Dermis microvascular lymphatic vessel endothelial cell (primary cell): ENCODE results near the gene STK17A. TPM values are rescaled to one million over a fixed set of nuclear protein-coding genes. Genes with fewer than 3 reads are reported as not detected.
"Not testable (repeated sequence)": the region's sequence is repeated elsewhere in the genome, so short reads cannot be mapped to it uniquely, and the experiment has no call there.

Experiments
- DNase-seq, 2 donors: peaks; one replicate each; pipeline versions ENCODE4 v3.0.0 to v3.0.0-alpha.2; 2010; ENCODE audit warnings: low read depth in 2 of 2
- total RNA-seq: library from RNA; depleted of rRNA; stranded (reverse); fragments of >200 nt; gene quantifications from 2 replicates; pipeline ENCODE4 v1.2.1, GENCODE V29; 2014

The STK17A gene
- total RNA-seq, 1 donor from 2014 or later, result 33.5 TPM

DNA sequence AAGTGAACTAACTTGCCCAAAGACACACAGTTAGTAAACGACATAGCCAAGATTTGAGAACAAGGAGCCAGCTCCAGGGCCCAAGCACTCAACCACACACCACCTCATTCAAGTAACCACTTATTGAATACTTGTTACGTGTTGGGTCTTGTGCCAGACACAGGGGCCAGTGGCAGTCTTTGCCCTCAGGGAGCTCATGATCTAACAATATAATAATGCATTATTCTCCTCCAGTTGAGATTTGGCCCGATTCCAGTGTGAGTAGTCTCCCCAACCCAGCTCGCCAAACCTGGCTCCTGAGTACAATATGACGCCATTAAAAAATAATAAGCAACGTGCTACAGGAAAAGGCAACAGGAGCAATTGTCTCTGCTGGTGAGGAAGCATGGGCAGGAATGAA lies 14.4 kb upstream of the STK17A start:
- peak; percentile 21 to 77 for DNase-seq

- DNase-seq, result peak in 1 of 2 donors; percentile 40
Measured at GRCh38 chr7:43569424-43569823, 13.5 kb upstream of the STK17A start.

DNA sequence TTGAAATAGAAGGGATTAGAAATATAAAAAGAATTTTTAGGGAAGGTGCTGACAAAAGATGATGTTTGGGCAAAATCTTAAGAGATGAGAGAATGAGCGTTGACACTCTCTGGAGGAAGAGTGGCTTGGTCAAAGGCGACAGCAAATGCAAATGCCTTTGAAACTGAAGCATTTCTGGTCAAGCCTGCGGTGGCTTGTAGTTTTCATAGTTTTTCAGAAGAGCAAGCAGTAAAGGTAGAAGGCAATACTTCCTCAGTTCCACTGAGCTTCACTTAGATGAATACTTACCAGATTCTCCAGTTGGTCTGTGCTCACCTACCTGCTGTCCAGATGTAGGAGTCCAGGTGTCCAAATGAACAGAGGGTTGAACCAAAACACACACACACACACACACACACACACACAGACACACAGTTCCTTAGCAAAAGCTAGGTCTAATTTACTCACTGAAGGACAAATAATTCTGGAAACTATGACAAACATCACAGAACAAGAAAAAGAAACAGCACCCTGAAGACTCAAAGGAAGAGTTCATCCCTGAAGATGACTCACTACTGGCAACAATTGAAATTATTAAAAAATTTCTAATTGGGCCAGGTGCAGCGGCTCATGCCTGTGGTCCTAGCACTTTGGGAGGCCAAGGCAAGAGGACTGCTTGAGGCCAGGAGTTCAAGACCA lies 12.1 kb upstream of the STK17A start:
- DNase-seq, result no peak

DNA sequence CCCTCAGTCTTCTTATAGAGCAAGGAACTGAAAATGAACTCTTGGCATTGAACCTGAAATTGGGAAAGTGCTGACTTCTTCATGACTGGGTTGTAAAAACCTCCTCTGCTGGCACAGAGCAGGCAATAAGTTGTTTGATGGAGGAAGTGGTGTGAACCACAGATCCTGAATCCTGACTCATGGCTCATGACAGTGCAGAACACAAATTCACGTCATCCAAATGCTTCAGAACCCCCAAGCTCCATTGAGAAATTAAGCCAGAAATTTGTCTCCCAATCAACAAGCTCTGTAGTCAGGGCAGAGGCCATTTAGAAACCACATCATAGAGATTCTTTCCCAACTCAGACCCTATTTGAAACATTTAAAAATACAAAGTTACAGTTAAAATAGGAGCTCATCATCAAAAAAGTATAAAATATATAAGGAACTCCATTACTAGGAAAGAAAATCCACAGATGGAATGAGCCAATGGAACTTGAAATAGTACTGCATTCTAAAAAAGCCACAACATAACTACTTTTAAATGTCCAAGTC lies 10.3 kb upstream of the STK17A start:
- DNase-seq, result peak; percentile 55 to 84

GRCh38 chr7:43573832-43574231 lies 9.1 kb upstream of the STK17A start:
- DNase-seq, result not testable (repeated sequence)

- no peak for DNase-seq
Measured at GRCh38 chr7:43575506-43575905, 7.4 kb upstream of the STK17A start.

DNA sequence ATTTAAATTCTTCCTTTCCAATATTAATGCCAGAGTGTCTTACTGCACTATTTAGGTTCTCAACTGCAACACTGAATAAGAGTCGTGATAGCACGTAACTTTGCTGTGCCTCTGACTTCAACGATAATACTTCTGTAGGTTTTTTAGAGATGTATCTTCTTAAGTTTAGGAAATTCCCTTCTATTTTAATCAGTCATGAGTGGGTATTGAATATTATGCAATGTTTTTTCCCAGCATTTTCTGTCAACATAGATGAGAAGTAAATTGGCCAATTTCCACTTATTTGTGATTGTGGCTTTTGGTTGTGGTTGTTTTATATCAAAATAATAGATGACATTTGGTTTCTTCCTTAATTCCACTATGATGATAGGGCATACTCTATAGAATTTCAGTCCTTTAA lies 6.7 kb upstream of the STK17A start:
- DNase-seq, result no peak

DNA sequence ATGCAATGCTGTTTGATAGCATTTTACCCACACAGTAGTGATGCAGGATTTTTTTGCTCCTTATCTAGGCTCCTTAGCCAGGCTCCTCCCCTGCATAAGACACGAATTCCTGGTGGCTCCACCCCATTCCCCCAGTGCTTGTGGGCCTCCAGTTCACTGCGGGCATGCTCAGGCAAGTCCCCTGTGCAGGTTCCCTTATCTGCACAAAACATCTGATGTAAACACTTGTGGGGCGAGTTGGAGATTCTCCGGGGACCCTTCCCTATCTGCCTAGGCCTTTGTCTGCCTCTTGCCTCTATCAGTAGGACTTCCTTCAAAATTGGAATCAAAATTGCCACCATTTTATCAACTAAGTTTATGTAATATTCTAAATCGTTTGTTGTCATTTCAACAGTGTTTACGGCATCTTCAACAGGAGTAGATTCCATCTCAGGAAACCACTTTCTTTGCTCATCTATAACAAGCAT lies 5.4 kb upstream of the STK17A start:
- no peak for DNase-seq

DNA sequence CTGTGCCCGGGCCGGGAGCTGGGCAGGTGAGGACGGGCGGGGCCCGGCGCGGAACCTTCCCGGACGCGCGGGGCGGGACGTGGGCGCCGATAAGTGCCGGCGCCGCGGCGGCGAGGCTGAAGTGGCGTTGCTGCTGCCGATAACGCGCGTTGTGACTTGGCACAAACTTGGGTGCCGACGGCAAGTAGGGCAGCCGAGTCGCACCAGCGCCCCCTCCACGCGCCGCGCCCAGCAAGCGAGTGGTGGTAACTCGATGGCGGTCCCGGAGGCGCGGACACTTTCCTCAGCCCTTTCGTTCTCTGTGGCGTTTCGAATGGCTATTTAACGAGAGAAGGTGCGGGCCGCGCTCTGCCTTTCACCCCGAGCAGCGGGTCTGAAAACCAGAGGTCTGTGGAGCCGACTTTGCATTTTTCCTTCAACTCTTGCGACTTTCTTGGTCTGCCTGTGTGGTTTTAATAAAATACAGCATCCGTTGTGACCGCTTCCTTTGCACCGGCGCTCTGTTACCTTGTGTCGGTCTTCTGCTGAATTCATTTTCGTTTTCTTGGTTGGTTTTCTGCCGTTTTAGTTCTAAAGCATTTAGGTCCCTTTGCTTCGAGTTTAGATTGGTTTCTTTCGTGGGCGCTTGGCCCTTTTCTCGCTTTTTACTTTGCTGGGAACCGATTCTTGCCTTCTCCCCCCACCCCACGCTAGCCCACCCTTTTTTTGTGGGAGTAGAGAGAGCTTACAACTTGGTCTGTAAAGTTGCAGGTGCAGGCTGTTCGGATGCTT lies 701 bp downstream of the STK17A start:
- peak in 1 of 2 donors; percentile 76 for DNase-seq

- peak; percentile 50 to 55 for DNase-seq
Measured at GRCh38 chr7:43584195-43584586, 1.3 kb downstream of the STK17A start.

DNA sequence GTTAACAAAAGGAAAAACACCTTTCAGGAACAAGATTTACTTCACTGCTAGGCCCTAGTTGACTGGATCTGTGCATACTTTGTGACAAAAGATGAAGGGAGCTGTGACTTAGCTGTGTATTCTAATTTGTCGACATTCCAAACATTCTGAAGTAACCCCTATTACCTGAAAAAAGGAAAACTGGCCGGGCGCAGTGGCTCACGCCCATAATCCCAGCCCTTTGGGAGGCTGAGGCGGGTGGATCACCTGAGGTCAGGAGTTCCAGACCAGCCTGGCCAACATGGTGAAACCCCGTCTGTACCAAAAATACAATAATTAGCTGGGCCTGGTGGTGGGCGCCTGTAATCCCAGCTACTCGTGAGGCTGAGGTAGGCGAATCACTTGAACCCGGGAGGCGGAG lies 1.8 kb downstream of the STK17A start:
- not testable (repeated sequence) for DNase-seq

- peak in 1 of 2 donors; percentile 50 for DNase-seq
Measured at GRCh38 chr7:43585562-43585961, 2.7 kb downstream of the STK17A start.

- DNase-seq, result peak in 1 of 2 donors; percentile 59
Measured at GRCh38 chr7:43586251-43586900, 3.5 kb downstream of the STK17A start.

- DNase-seq, result no peak
Measured at GRCh38 chr7:43588477-43589132, 5.7 kb downstream of the STK17A start.

GRCh38 chr7:43589133-43589478 lies 6.2 kb downstream of the STK17A start:
- DNase-seq, result no peak

GRCh38 chr7:43589728-43590127 lies 6.8 kb downstream of the STK17A start:
- no peak for DNase-seq

GRCh38 chr7:43590862-43591557 lies 8.1 kb downstream of the STK17A start:
- DNase-seq, result no peak

GRCh38 chr7:43591558-43592180 lies 8.8 kb downstream of the STK17A start:
- peak in 1 of 2 donors; percentile 50 for DNase-seq

- DNase-seq, result no peak
Measured at GRCh38 chr7:43592326-43592725, 9.4 kb downstream of the STK17A start.

DNA sequence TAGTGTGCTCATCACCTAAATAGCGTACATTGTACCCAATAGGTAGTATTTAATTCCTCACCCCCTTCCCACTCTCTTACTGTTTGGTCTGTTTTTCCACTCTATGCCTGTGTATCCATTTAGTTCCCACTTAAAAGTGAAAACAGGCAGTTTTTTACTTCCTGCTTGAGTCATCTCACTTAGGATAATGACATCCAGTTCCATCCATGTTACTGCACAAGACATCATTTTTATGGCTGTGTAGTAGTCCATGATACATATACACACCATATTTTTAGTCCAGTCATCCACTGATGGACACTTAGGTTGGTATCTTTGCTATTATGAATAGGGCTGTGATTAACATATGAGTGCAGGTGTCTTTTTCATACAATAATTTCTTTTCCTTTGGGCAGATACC lies 10.1 kb downstream of the STK17A start:
- DNase-seq, result peak in 1 of 2 donors; percentile 25

GRCh38 chr7:43594020-43594419 lies 11.1 kb downstream of the STK17A start:
- no peak for DNase-seq
